GM21423 (cell line): Measurements from ENCODE around the gene MTMR1.
A peak's percentile ranks its signal among the peaks of the same experiment; 100 is the strongest.

ENCODE experiments used
- ATAC-seq: cut with Tn5 transposase; IDR thresholded peaks from one replicate; pipeline ENCODE4 v1.9.1; 2021; ENCODE audit warnings: mild to moderate bottlenecking, moderate library complexity; ENCODE audit not compliant: unreplicated experiment

The MTMR1 gene

GRCh38 chrX:150692831-150693724 is at the start of gene MTMR1:
Gene MTMR1 (plus strand): TSS chrX:150693396. CDS start chrX:150693531, 135 bp downstream.
- ATAC-seq: peak; percentile 41

- ATAC-seq: no peak
Measured at GRCh38 chrX:150643958-150644357, 49.2 kb upstream of the MTMR1 start.

- ATAC-seq: no peak
Measured at GRCh38 chrX:150644422-150644821, 48.8 kb upstream of the MTMR1 start.

- ATAC-seq: no peak
Measured at GRCh38 chrX:150647331-150647730, 45.9 kb upstream of the MTMR1 start.

- no peak for ATAC-seq
Measured at GRCh38 chrX:150648296-150648940, 44.8 kb upstream of the MTMR1 start.

- no peak for ATAC-seq
Measured at GRCh38 chrX:150649096-150649870, 43.9 kb upstream of the MTMR1 start.

GRCh38 chrX:150651906-150652305 is 41.3 kb upstream of the MTMR1 start:
- no peak for ATAC-seq

GRCh38 chrX:150655788-150656187 is 37.4 kb upstream of the MTMR1 start:
- ATAC-seq: no peak

- ATAC-seq: no peak
Measured at GRCh38 chrX:150663073-150663472, 30.1 kb upstream of the MTMR1 start.

GRCh38 chrX:150664290-150664689 is 28.9 kb upstream of the MTMR1 start:
- no peak for ATAC-seq

- no peak for ATAC-seq
Measured at GRCh38 chrX:150676221-150676620, 17.0 kb upstream of the MTMR1 start.

GRCh38 chrX:150680974-150681373 is 12.2 kb upstream of the MTMR1 start:
- no peak for ATAC-seq

GRCh38 chrX:150683112-150683511 is 10.1 kb upstream of the MTMR1 start:
- ATAC-seq: no peak

GRCh38 chrX:150683536-150684146 is 9.6 kb upstream of the MTMR1 start:
- no peak for ATAC-seq

GRCh38 chrX:150688911-150689451 is 4.2 kb upstream of the MTMR1 start:
- ATAC-seq: no peak

- no peak for ATAC-seq
Measured at GRCh38 chrX:150690126-150690525, 3.1 kb upstream of the MTMR1 start.

- no peak for ATAC-seq
Measured at GRCh38 chrX:150692296-150692695, 900 bp upstream of the MTMR1 start.

GRCh38 chrX:150693725-150694574 is 754 bp downstream of the MTMR1 start:
- ATAC-seq: peak; percentile 64

GRCh38 chrX:150694738-150695410 is 1.7 kb downstream of the MTMR1 start:
- no peak for ATAC-seq
